BE2C (cell line): ENCODE measurements around the gene KAT2A.

Experiments
- DNase-seq: peaks from one replicate; pipeline ENCODE4 v3.0.0-alpha.2; 2020
- H3K27me3 ChIP-seq: fragments of 250-450 bp; sonication (Bioruptor Pico); 2 replicates; pipeline ENCODE4 v1.5.1; 2020; ENCODE audit warnings: mild to moderate bottlenecking
- H3K36me3 ChIP-seq: fragments of 250-450 bp; sonication (Bioruptor Pico); 2 replicates; pipeline ENCODE4 v1.5.1; 2020; ENCODE audit warnings: mild to moderate bottlenecking
- H3K4me1 ChIP-seq: fragments of 250-450 bp; sonication (Bioruptor Pico); 2 replicates; pipeline ENCODE4 v1.5.1; 2020
- H3K4me3 ChIP-seq: 2 replicates; pipeline ENCODE4 v1.5.1; 2011; ENCODE audit warnings: low read depth, low read length
- H3K9me3 ChIP-seq: fragments of 250-450 bp; sonication (Bioruptor Pico); 2 replicates; pipeline ENCODE4 v1.5.1; 2020
- CTCF ChIP-seq: IDR thresholded peaks from 2 replicates; pipeline ENCODE4 v1.5.1; 2012; ENCODE audit warnings: mild to moderate bottlenecking, low read depth, low read length

Gene KAT2A

GRCh38 chr17:42113293-42114069 is 7.7 kb downstream of the KAT2A start:
- peaks cover 15% of the 10 kb centered on the region for H3K36me3 ChIP-seq
- DNase-seq = no peak
- H3K4me1 ChIP-seq = no peaks in the 10 kb centered on the region
- no peaks in the 10 kb centered on the region for H3K27me3 ChIP-seq
- H3K4me3 ChIP-seq = no peak overlapping the region
- TF ChIP-seq CTCF = no peak
- no peaks in the 10 kb centered on the region for H3K9me3 ChIP-seq

- Histone ChIP-seq H3K36me3 (peaks cover 9% of the 10 kb centered on the region), H3K9me3 (no peaks in the 10 kb centered on the region), H3K4me1 (no peaks in the 10 kb centered on the region), H3K4me3 (no peak within 1 kb of the TSS), H3K27me3 (no peaks in the 10 kb centered on the region)
- TF ChIP-seq CTCF = no peak
- DNase-seq = no peak
Measured at GRCh38 chr17:42112552-42113176, 8.5 kb downstream of the KAT2A start, which contains the start of gene DHX58. DHX58 (minus strand) TSS chr17:42112714; CDS start chr17:42111892, 822 bp downstream.

GRCh38 chr17:42111871-42112551 is 9.2 kb downstream of the KAT2A start:
- TF ChIP-seq CTCF = no peak
- no peaks in the 10 kb centered on the region for H3K9me3 ChIP-seq
- no peaks in the 10 kb centered on the region for H3K27me3 ChIP-seq
- no peak for DNase-seq
- no peak overlapping the region for H3K4me3 ChIP-seq
- peaks cover 3% of the 10 kb centered on the region for H3K36me3 ChIP-seq
- H3K4me1 ChIP-seq = no peaks in the 10 kb centered on the region

- Histone ChIP-seq H3K4me1 (no peaks in the 10 kb centered on the region), H3K27me3 (no peaks in the 10 kb centered on the region), H3K36me3 (no peaks in the 10 kb centered on the region), H3K4me3 (no peak overlapping the region), H3K9me3 (no peaks in the 10 kb centered on the region)
- no peak for TF ChIP-seq CTCF
- no peak for DNase-seq
Measured at GRCh38 chr17:42111265-42111636, 9.9 kb downstream of the KAT2A start.

GRCh38 chr17:42110301-42111264 is 10.6 kb downstream of the KAT2A start:
- DNase-seq = no peak
- no peak overlapping the region for H3K4me3 ChIP-seq
- H3K27me3 ChIP-seq = no peaks in the 10 kb centered on the region
- H3K36me3 ChIP-seq = no peaks in the 10 kb centered on the region
- no peaks in the 10 kb centered on the region for H3K9me3 ChIP-seq
- no peaks in the 10 kb centered on the region for H3K4me1 ChIP-seq
- TF ChIP-seq CTCF = no peak
